Measurements from ENCODE around the gene SLC9A9. TPM values are rescaled to one million over a fixed set of nuclear protein-coding genes. Genes with fewer than 3 reads are reported as not detected.

Gene SLC9A9
- total and polyA plus RNA-seq, 2 donors (not counting 1 experiment from before 2014, with no cell fraction given) = 14.3 to 74.0 TPM

- no peaks in the 10 kb centered on the region for H3K4me1 ChIP-seq (ENCODE audit: control insufficient read depth, extremely low read depth, insufficient read depth, low read length)
- no peaks in the 10 kb centered on the region for H4K20me1 ChIP-seq (ENCODE audit: control insufficient read depth, extremely low read depth, insufficient read depth, low read length)
- no peak overlapping the region for H2AFZ ChIP-seq (ENCODE audit: low read length)
- no peaks in the 10 kb centered on the region for H3K36me3 ChIP-seq (ENCODE audit: control insufficient read depth, insufficient read depth, low read length)
- H3K4me3 ChIP-seq (replicated peaks in 1 of 4; ENCODE audit: control extremely low read depth in 1 of 4, insufficient read depth in 1 of 4, low read depth in 3 of 4, low read length in 4 of 4) = no peak overlapping the region
- no peak overlapping the region for H3K9ac ChIP-seq (ENCODE audit: insufficient read depth, low read length)
- no peak overlapping the region for H3K27ac ChIP-seq (ENCODE audit: insufficient read depth, low read length)
- H3K27me3 ChIP-seq (ENCODE audit: control insufficient read depth, insufficient read depth, low read length) = no peaks in the 10 kb centered on the region
- no peaks in the 10 kb centered on the region for H3K9me3 ChIP-seq (ENCODE audit: control insufficient read depth, insufficient read depth, low read depth, low read length)
- DNase-seq (ENCODE audit: low read depth in 2 of 2) = no peak
- no peak overlapping the region for H3K4me2 ChIP-seq (ENCODE audit: extremely low read depth, insufficient read depth, low read length)
- no peak for TF ChIP-seq CTCF (conservative IDR thresholded peaks at IDR 0.05 in 1 of 2, IDR thresholded peaks at IDR 0.05 in 1 of 2; ENCODE audit: low read depth in 1 of 2, low read length in 2 of 2)
- TF ChIP-seq EZH2 (IDR thresholded peaks at IDR 0.05; ENCODE audit: low read length, missing control alignments) = no peak
- H3K79me2 ChIP-seq (ENCODE audit: control insufficient read depth, insufficient read depth, low read length) = no peaks in the 10 kb centered on the region
Observed at GRCh38 chr3:143619231-143619630, 229.0 kb downstream of the SLC9A9 start.

- TF ChIP-seq CTCF (conservative IDR thresholded peaks at IDR 0.05 in 1 of 2, IDR thresholded peaks at IDR 0.05 in 1 of 2; ENCODE audit: low read depth in 1 of 2, low read length in 2 of 2) = no peak
- TF ChIP-seq EZH2 (IDR thresholded peaks at IDR 0.05; ENCODE audit: low read length, missing control alignments) = no peak
- Histone ChIP-seq H3K36me3 (ENCODE audit: control insufficient read depth, insufficient read depth, low read length) (no peaks in the 10 kb centered on the region), H3K79me2 (ENCODE audit: control insufficient read depth, insufficient read depth, low read length) (no peaks in the 10 kb centered on the region), H3K27me3 (ENCODE audit: control insufficient read depth, insufficient read depth, low read length) (no peaks in the 10 kb centered on the region), H3K9me3 (ENCODE audit: control insufficient read depth, insufficient read depth, low read depth, low read length) (no peaks in the 10 kb centered on the region), H2AFZ (ENCODE audit: low read length) (no peak overlapping the region), H3K4me3 (replicated peaks in 1 of 4; ENCODE audit: control extremely low read depth in 1 of 4, insufficient read depth in 1 of 4, low read depth in 3 of 4, low read length in 4 of 4) (no peak overlapping the region), H3K27ac (ENCODE audit: insufficient read depth, low read length) (no peak overlapping the region), H4K20me1 (ENCODE audit: control insufficient read depth, extremely low read depth, insufficient read depth, low read length) (no peaks in the 10 kb centered on the region), H3K4me1 (ENCODE audit: control insufficient read depth, extremely low read depth, insufficient read depth, low read length) (no peaks in the 10 kb centered on the region), H3K4me2 (ENCODE audit: extremely low read depth, insufficient read depth, low read length) (no peak overlapping the region), H3K9ac (ENCODE audit: insufficient read depth, low read length) (no peak overlapping the region)
- no peak for DNase-seq (ENCODE audit: low read depth in 2 of 2)
Observed at GRCh38 chr3:143617050-143617449, 231.2 kb downstream of the SLC9A9 start.

- no peaks in the 10 kb centered on the region for H3K27me3 ChIP-seq (ENCODE audit: control insufficient read depth, insufficient read depth, low read length)
- no peaks in the 10 kb centered on the region for H3K79me2 ChIP-seq (ENCODE audit: control insufficient read depth, insufficient read depth, low read length)
- TF ChIP-seq EZH2 (IDR thresholded peaks at IDR 0.05; ENCODE audit: low read length, missing control alignments) (no peak), CTCF (conservative IDR thresholded peaks at IDR 0.05 in 1 of 2, IDR thresholded peaks at IDR 0.05 in 1 of 2; ENCODE audit: low read depth in 1 of 2, low read length in 2 of 2) (no peak)
- H3K4me3 ChIP-seq (replicated peaks in 1 of 4; ENCODE audit: control extremely low read depth in 1 of 4, insufficient read depth in 1 of 4, low read depth in 3 of 4, low read length in 4 of 4) = no peak overlapping the region
- no peaks in the 10 kb centered on the region for H4K20me1 ChIP-seq (ENCODE audit: control insufficient read depth, extremely low read depth, insufficient read depth, low read length)
- peak in 1 of 2 donors; percentile 43 for DNase-seq (ENCODE audit: low read depth in 2 of 2)
- no peak overlapping the region for H3K27ac ChIP-seq (ENCODE audit: insufficient read depth, low read length)
- H3K36me3 ChIP-seq (ENCODE audit: control insufficient read depth, insufficient read depth, low read length) = no peaks in the 10 kb centered on the region
- no peaks in the 10 kb centered on the region for H3K9me3 ChIP-seq (ENCODE audit: control insufficient read depth, insufficient read depth, low read depth, low read length)
- no peak overlapping the region for H2AFZ ChIP-seq (ENCODE audit: low read length)
- no peaks in the 10 kb centered on the region for H3K4me1 ChIP-seq (ENCODE audit: control insufficient read depth, extremely low read depth, insufficient read depth, low read length)
- no peak overlapping the region for H3K4me2 ChIP-seq (ENCODE audit: extremely low read depth, insufficient read depth, low read length)
- no peak overlapping the region for H3K9ac ChIP-seq (ENCODE audit: insufficient read depth, low read length)
Observed at GRCh38 chr3:143613226-143613625, 235.0 kb downstream of the SLC9A9 start.

Measured in fibroblast of lung (primary cell).